Measurements from ENCODE around the gene CDKN1A.

Gene CDKN1A

DNA sequence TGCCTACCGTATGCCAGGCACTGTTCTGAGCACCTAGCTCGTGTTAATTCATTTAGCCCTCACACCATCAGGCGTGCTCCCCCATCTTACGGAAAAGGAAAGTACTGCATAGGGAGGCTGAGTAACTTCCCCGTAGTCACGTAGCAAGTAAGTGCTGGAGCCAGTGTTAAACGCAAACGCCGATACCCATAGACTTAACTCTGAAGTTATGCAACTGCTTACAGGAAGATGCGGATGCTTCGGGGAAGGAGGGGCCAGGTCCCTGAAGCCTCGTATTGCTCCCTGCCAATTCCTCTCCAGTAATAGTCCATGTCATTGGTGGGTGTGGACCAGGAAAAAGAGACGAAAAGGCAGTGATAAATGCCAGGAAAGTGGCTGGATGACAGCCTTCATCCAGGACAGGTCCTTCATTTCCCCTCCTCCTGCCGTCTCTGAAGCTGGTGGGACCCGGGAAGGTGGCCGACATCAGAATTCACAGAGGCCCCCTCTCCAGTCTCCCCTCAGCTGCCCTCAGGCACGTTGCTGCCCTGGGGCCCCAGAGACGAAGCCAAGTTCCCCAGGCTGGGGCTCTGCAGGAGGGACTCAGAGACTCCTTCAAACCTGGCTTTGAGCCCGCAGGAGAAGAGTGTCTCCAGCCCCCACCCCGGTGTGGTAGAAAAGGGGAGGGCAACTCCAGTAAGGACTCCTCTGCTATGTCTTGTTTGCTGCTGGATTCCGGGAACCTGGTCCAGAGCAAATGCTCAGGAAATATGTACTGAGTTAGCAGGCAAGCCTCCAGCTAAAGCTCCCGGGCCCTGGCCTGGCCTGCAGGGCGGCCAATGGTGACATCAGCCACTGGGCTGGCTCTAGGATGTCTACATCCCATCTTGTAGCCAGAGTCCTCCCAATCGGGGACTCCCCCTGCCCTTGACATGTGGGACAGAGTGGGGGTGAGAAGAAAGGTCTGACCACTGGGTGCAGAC, 56.9 kb downstream of the CDKN1A start:
- peak; percentile 76 for DNase-seq (ENCODE audit: low read depth)
- TF ChIP-seq, protein P1, sequence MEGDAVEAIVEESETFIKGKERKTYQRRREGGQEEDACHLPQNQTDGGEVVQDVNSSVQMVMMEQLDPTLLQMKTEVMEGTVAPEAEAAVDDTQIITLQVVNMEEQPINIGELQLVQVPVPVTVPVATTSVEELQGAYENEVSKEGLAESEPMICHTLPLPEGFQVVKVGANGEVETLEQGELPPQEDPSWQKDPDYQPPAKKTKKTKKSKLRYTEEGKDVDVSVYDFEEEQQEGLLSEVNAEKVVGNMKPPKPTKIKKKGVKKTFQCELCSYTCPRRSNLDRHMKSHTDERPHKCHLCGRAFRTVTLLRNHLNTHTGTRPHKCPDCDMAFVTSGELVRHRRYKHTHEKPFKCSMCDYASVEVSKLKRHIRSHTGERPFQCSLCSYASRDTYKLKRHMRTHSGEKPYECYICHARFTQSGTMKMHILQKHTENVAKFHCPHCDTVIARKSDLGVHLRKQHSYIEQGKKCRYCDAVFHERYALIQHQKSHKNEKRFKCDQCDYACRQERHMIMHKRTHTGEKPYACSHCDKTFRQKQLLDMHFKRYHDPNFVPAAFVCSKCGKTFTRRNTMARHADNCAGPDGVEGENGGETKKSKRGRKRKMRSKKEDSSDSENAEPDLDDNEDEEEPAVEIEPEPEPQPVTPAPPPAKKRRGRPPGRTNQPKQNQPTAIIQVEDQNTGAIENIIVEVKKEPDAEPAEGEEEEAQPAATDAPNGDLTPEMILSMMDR (conservative IDR thresholded peaks at IDR 0.05; ENCODE audit: control insufficient read depth, insufficient read depth, low read depth, low read length) = peak; percentile 30
- peak overlapping the region; percentile 21 for H3K4me3 ChIP-seq (ENCODE audit: control insufficient read depth, low read depth, low read length)

Data from fibroblast of mammary gland (primary cell).